Endothelial cell of umbilical vein (primary cell): ENCODE measurements around the gene PARP16. TPM values are rescaled to one million over a fixed set of nuclear protein-coding genes. Genes with fewer than 3 reads are reported as not detected.
A peak's percentile ranks its signal among the peaks of the same experiment; 100 is the strongest.

Source experiments
- BruUV-seq: library from RNA; stranded (reverse); fragments of 400-500 nt; replicated peaks from 2 replicates; lab custom pipeline; 2021; lab: Mats Ljungman, UMichigan
- CTCF ChIA-PET: fragments of 300-600, 350-600 bp; sonication (Branson Sonifier 250); formaldehyde crosslinking; loops from one replicate; lab custom pipeline; 2021; ENCODE audit warnings: antibody characterized with exemption, inconsistent platforms; lab: Charles Lee
- POLR2A ChIA-PET: fragments of 300-600, 350-600 bp; sonication (Branson Sonifier 250); formaldehyde crosslinking; loops from one replicate; lab custom pipeline; 2021; ENCODE audit warnings: antibody characterized with exemption, inconsistent platforms; lab: Charles Lee
- DNase-seq: peaks from one replicate; pipeline ENCODE4 v3.0.0-alpha.2; 2011; ENCODE audit warnings: low read depth, low spot score
- FAIRE-seq: peaks from 2 replicates; lab custom pipeline; 2011; peaks lifted over from hg19 to GRCh38; lab: Jason Lieb, UNC
- H2AFZ ChIP-seq: 2 replicates; pipeline ENCODE4 v1.6.0; 2012; ENCODE audit warnings: low read depth, low read length, control low read depth, inconsistent platforms
- H3K27ac ChIP-seq: 2 replicates; pipeline ENCODE4 v1.5.1; 2011; ENCODE audit warnings: low read depth, mild to moderate bottlenecking, control low read depth, low read length, moderate library complexity; ENCODE audit not compliant: insufficient read depth
- H3K27me3 ChIP-seq, 2 experiments: 2 replicates each; pipeline versions ENCODE4 v1.6.0 to v1.6.1; 2011; ENCODE audit warnings: low read length in 2 of 2, mixed read lengths in 1 of 2; ENCODE audit not compliant: control insufficient read depth in 2 of 2, insufficient read depth in 2 of 2
- H3K36me3 ChIP-seq, 2 experiments: 2 replicates in 1 of 2; 3 replicates in 1 of 2; pipeline ENCODE4 v1.5.1; 2011; ENCODE audit warnings: low read length in 2 of 2, mild to moderate bottlenecking in 1 of 2, moderate library complexity in 1 of 2; ENCODE audit not compliant: control insufficient read depth in 2 of 2, insufficient read depth in 2 of 2; ENCODE audit errors: extremely low read depth in 1 of 2
- H3K4me1 ChIP-seq: 3 replicates; pipeline ENCODE4 v1.5.1; 2011; ENCODE audit warnings: mild to moderate bottlenecking, low read length; ENCODE audit not compliant: control insufficient read depth, insufficient read depth; ENCODE audit errors: extremely low read depth
- H3K4me2 ChIP-seq: 2 replicates; pipeline ENCODE4 v1.6.1; 2011; ENCODE audit warnings: low read length, control low read depth, mixed read lengths; ENCODE audit not compliant: insufficient read depth
- H3K4me3 ChIP-seq, 3 experiments: fragments of 200-600 bp in 1 of 3; sonication (generic), shearing (Covaris generic) in 1 of 3; replicated peaks in 1 of 3; 2 replicates each; pipeline ENCODE4 v1.5.1; 2011 to 2016; ENCODE audit warnings: control low read depth in 3 of 3, low read length in 3 of 3, mild to moderate bottlenecking in 2 of 3, inconsistent platforms in 1 of 3, low read depth in 1 of 3, moderate library complexity in 1 of 3; ENCODE audit not compliant: insufficient read depth in 1 of 3
- H3K79me2 ChIP-seq: 2 replicates; pipeline ENCODE4 v1.6.0; 2012; ENCODE audit warnings: low read length, inconsistent platforms; ENCODE audit not compliant: control insufficient read depth, insufficient read depth
- H3K9ac ChIP-seq: replicated peaks from 2 replicates; pipeline ENCODE3; 2011; ENCODE audit warnings: low read length, control low read depth; ENCODE audit not compliant: insufficient read depth; ENCODE audit errors: extremely low read depth
- H3K9me1 ChIP-seq: replicated peaks from 3 replicates; pipeline ENCODE4 v1.6.0; 2011; ENCODE audit warnings: mild to moderate bottlenecking, low read length; ENCODE audit not compliant: control insufficient read depth, insufficient read depth; ENCODE audit errors: extremely low read depth
- H3K9me3 ChIP-seq: replicated peaks from 2 replicates; pipeline ENCODE4 v1.5.1; 2012; ENCODE audit warnings: low read length, inconsistent platforms; ENCODE audit not compliant: control insufficient read depth, insufficient read depth
- H4K20me1 ChIP-seq: replicated peaks from 2 replicates; pipeline ENCODE3; 2011; ENCODE audit warnings: mild to moderate bottlenecking, low read length; ENCODE audit not compliant: control insufficient read depth, insufficient read depth; ENCODE audit errors: extremely low read depth
- CTCF ChIP-seq, 2 donors: IDR thresholded peaks; 1 replicate in 1 of 2; 2 replicates in 1 of 2; pipeline ENCODE4 v1.5.1; 2011; ENCODE audit warnings: low read length in 2 of 2, mild to moderate bottlenecking in 2 of 2, moderate library complexity in 2 of 2, control low read depth in 1 of 2, inconsistent platforms in 1 of 2, low read depth in 1 of 2; ENCODE audit not compliant: insufficient read depth in 1 of 2; ENCODE audit errors: extremely low read depth in 1 of 2
- EZH2 ChIP-seq: IDR thresholded peaks from 2 replicates; pipeline ENCODE4 v1.6.1; 2012; ENCODE audit warnings: borderline replicate concordance, low read depth, mild to moderate bottlenecking, moderate library complexity, low read length, inconsistent platforms; ENCODE audit not compliant: severe bottlenecking
- JUN ChIP-seq: IDR thresholded peaks from 2 replicates; pipeline ENCODE4 v1.6.1; 2011; ENCODE audit warnings: borderline replicate concordance, low read depth; ENCODE audit not compliant: insufficient read length, insufficient read depth
- MAX ChIP-seq: IDR thresholded peaks from 2 replicates; pipeline ENCODE4 v1.6.1; 2011; ENCODE audit not compliant: insufficient read depth, insufficient read length
- MYC ChIP-seq: IDR thresholded peaks from one replicate; pipeline ENCODE4 v1.6.1; 2011; ENCODE audit warnings: mild to moderate bottlenecking, low read depth, low read length
- POLR2A ChIP-seq: IDR thresholded peaks from 2 replicates; pipeline ENCODE4 v1.6.1; 2012; ENCODE audit warnings: low read depth, mild to moderate bottlenecking, control low read depth, low read length
- POLR2AphosphoS5 ChIP-seq: IDR thresholded peaks from 2 replicates; pipeline ENCODE4 v1.6.1; 2012; ENCODE audit warnings: low read depth, mild to moderate bottlenecking, control low read depth, low read length, moderate library complexity; ENCODE audit not compliant: insufficient read depth
- dilution Hi-C: fragments of 300-500 bp; cut with MboI; formaldehyde crosslinking; loops from one replicate; pipeline ENCODE4 v1.15.0; 2019; ENCODE audit warnings: low sequenced_read_pairs; ENCODE audit not compliant: extremely low pct_ligation_motif_present
- intact Hi-C: fragments of 100-400 bp; cut with micrococcal nuclease; formaldehyde crosslinking; loops from one replicate; pipeline ENCODE4 v1.10.0; 2022
- polyA plus RNA-seq, 4 experiments: library from polyadenylated mRNA; depleted of rRNA in 3 of 4; stranded (reverse) in 3 of 4; unstranded in 1 of 4; fragments of >200 nt; gene quantifications; 2 replicates each; pipeline versions ENCODE4 v1.2.1 to v1.2.3, GENCODE V29; 2011 to 2012; ENCODE audit warnings: missing spikeins in 1 of 4
- total RNA-seq: library from RNA; stranded (reverse); gene quantifications from 2 replicates; pipeline ENCODE4 v1.2.3, GENCODE V29; 2021

The PARP16 gene
- total and polyA plus RNA-seq, 2 donors (not counting 3 experiments of a cell fraction or from before 2014, with no cell fraction given): 3.9 to 6.3 TPM

DNA sequence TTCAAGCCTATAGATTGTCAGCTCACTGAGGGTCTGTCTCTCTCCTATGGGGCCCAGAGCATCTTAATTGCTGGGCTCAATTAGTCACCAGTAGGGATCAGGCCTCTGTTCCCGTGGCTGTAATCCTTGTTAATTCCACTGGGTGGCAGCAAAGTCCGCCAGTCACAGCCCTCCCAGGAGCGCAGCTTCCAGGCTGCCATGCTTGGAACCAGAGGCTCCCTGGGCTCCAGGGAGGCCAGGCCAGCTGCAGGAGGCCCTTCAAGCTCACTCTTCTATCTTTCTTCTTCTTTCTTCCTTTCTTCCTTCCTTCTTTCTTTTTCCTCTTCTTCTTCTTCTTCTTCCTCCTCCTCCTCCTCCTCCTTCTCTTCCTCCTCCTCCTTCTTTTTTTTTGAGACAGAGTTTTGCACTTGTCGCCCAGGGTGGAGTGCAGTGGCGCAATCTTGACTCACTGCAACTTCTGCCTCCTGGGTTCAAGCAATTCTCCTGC, 32.2 kb upstream of the PARP16 start:
- H3K79me2 ChIP-seq: no peaks in the 10 kb centered on the region
- BruUV-seq: no TSS peak

More for the DNA sequence above, 32.2 kb upstream of the PARP16 start:
- Histone ChIP-seq H3K36me3 (no peaks in the 10 kb centered on the region), H3K4me3 (no peak overlapping the region), H3K27ac (no peak overlapping the region), H3K4me1 (no peaks in the 10 kb centered on the region), H2AFZ (no peak overlapping the region), H3K4me2 (no peak overlapping the region), H3K9me3 (no peaks in the 10 kb centered on the region), H3K27me3 (peaks cover 0 to 10% of the 10 kb centered on the region in 2 experiments), H3K9ac (no peak overlapping the region), H3K9me1 (no peaks in the 10 kb centered on the region), H4K20me1 (no peaks in the 10 kb centered on the region)
- peak; percentile 75 to 87 for TF ChIP-seq CTCF (IDR thresholded peaks at IDR 0.05; ENCODE audit: extremely low read depth in 1 of 2, insufficient read depth in 1 of 2, low read depth in 1 of 2, low read length in 2 of 2)
- no peak for TF ChIP-seq POLR2A
- TF ChIP-seq EZH2: no peak
- no peak for TF ChIP-seq JUN
- TF ChIP-seq MYC: no peak
- TF ChIP-seq POLR2AphosphoS5: no peak
- no peak for TF ChIP-seq MAX
- peak; percentile 79 for DNase-seq
- FAIRE-seq: peak; percentile 92
- dilution Hi-C loops (no loop called here), intact Hi-C loops (loop anchor here (1.0 kb wide), 2 partner anchors 66 to 81 kb away; no protein-coding TSS in a partner anchor)
- ChIA-PET POLR2A (interaction anchor here (1.1 to 1.2 kb wide), 2 partner anchors 14 to 66 kb away, joined by 4 to 5 read pairs; partner anchors contain the start of gene RNU5B-1), CTCF (interaction anchor here (0.7 to 9.1 kb wide), 13 partner anchors 10 to 118 kb away, joined by 3 to 274 read pairs (median 4); partner anchors contain the start of gene RNU5B-1)
